Ascending aorta (tissue), 2 donors: Measurements from ENCODE around the gene PRKD1. TPM values are rescaled to one million over a fixed set of nuclear protein-coding genes. Genes with fewer than 3 reads are reported as not detected.
"Not testable (repeated sequence)": the region's sequence is repeated elsewhere in the genome, so short reads cannot be mapped to it uniquely, and the experiment has no call there.

Experiments used
- DNase-seq, 2 donors: peaks; one replicate each; pipeline ENCODE4 v3.0.0-alpha.2; 2019; ENCODE audit warnings: low spot score in 2 of 2
- H3K27ac ChIP-seq, 2 donors: fragments of 200-600 bp; sonication (generic); one replicate each; pipeline ENCODE4 v1.5.1; 2016 to 2017; ENCODE audit warnings: mild to moderate bottlenecking in 1 of 2
- H3K27me3 ChIP-seq: fragments of 200-600 bp; sonication (generic); one replicate; pipeline ENCODE4 v1.5.1; 2017
- H3K36me3 ChIP-seq, 2 donors: fragments of 200-600 bp; sonication (generic); one replicate each; pipeline ENCODE4 v1.5.1; 2016
- H3K4me1 ChIP-seq, 2 donors: fragments of 200-600 bp; sonication (generic); one replicate each; pipeline ENCODE4 v1.5.1; 2016 to 2017; ENCODE audit warnings: mild to moderate bottlenecking in 1 of 2
- H3K4me3 ChIP-seq, 2 donors: fragments of 200-600 bp; sonication (generic); one replicate each; pipeline ENCODE4 v1.5.1; 2016 to 2017; ENCODE audit warnings: mild to moderate bottlenecking in 1 of 2
- H3K9me3 ChIP-seq, 2 donors: fragments of 200-600 bp; sonication (generic); one replicate each; pipeline ENCODE4 v1.5.1; 2016
- intact Hi-C: fragments of 100-400 bp; cut with DNase I; formaldehyde crosslinking; loops from one replicate; pipeline ENCODE4 v1.15.1; 2023
- total RNA-seq: library from RNA; depleted of rRNA; stranded (reverse); fragments of >200 nt; gene quantifications from one replicate; pipeline ENCODE4 v1.1.0, GENCODE V29; 2016
- TF ChIP-seq, protein P1 (sequence below), 3 experiments: fragments of 200-600 bp in 2 of 3; fragments of 450-650 bp in 1 of 3; sonication (generic) in 2 of 3; IDR thresholded peaks; one replicate each; pipeline ENCODE4 v1.5.1; 2016 to 2019; ENCODE audit warnings: antibody characterized with exemption in 3 of 3, mild to moderate bottlenecking in 1 of 3, moderate library complexity in 1 of 3

Gene PRKD1
- total RNA-seq, 1 donor from 2014 or later: 34.6 TPM

GRCh38 chr14:29710015-29710414 is 217.6 kb downstream of the PRKD1 start:
- no peak overlapping the region for H3K4me3 ChIP-seq
- no peaks in the 10 kb centered on the region for H3K36me3 ChIP-seq
- no peak overlapping the region for H3K27ac ChIP-seq
- H3K27me3 ChIP-seq: no peaks in the 10 kb centered on the region
- DNase-seq: no peak
- TF ChIP-seq, protein P1, sequence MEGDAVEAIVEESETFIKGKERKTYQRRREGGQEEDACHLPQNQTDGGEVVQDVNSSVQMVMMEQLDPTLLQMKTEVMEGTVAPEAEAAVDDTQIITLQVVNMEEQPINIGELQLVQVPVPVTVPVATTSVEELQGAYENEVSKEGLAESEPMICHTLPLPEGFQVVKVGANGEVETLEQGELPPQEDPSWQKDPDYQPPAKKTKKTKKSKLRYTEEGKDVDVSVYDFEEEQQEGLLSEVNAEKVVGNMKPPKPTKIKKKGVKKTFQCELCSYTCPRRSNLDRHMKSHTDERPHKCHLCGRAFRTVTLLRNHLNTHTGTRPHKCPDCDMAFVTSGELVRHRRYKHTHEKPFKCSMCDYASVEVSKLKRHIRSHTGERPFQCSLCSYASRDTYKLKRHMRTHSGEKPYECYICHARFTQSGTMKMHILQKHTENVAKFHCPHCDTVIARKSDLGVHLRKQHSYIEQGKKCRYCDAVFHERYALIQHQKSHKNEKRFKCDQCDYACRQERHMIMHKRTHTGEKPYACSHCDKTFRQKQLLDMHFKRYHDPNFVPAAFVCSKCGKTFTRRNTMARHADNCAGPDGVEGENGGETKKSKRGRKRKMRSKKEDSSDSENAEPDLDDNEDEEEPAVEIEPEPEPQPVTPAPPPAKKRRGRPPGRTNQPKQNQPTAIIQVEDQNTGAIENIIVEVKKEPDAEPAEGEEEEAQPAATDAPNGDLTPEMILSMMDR (IDR thresholded peaks at IDR 0.05): peak in 1 of 3 experiments; percentile 23
- intact Hi-C loops: loop anchor here (5.0 kb wide), 1 partner anchor 297 kb away; no protein-coding TSS in a partner anchor
- no peaks in the 10 kb centered on the region for H3K9me3 ChIP-seq
- H3K4me1 ChIP-seq: no peaks in the 10 kb centered on the region

GRCh38 chr14:29709490-29709889 is 218.2 kb downstream of the PRKD1 start:
- no peak overlapping the region for H3K27ac ChIP-seq
- no peaks in the 10 kb centered on the region for H3K9me3 ChIP-seq
- no peaks in the 10 kb centered on the region for H3K27me3 ChIP-seq
- intact Hi-C loops: no loop called here
- H3K4me1 ChIP-seq: no peaks in the 10 kb centered on the region
- TF ChIP-seq, protein P1 (IDR thresholded peaks at IDR 0.05): no peak
- no peak for DNase-seq
- no peak overlapping the region for H3K4me3 ChIP-seq
- H3K36me3 ChIP-seq: no peaks in the 10 kb centered on the region

DNA sequence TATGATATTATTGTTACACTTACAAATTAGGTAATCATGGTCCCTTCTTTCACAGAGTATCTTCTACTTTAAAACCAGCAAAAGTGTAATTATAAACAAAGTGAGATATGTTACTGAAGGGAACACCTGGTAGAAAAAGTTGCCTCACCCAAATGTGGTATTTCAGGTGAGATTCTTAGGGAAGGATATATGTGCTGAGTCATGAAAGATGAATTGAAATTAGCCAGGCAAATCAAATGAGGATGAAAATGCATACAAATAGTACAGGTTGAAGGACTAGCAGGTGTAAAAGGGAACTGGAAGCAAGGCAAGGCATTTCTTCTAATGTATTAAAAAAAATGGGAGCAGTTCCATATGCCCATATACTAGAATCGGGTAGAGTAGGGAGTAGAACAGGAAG is 220.9 kb downstream of the PRKD1 start:
- H3K9me3 ChIP-seq: no peaks in the 10 kb centered on the region
- TF ChIP-seq, protein P1 (IDR thresholded peaks at IDR 0.05): no peak
- H3K36me3 ChIP-seq: no peaks in the 10 kb centered on the region
- no peak overlapping the region for H3K27ac ChIP-seq
- intact Hi-C loops: no loop called here
- H3K4me1 ChIP-seq: no peaks in the 10 kb centered on the region
- H3K27me3 ChIP-seq: no peaks in the 10 kb centered on the region
- no peak for DNase-seq
- no peak overlapping the region for H3K4me3 ChIP-seq

DNA sequence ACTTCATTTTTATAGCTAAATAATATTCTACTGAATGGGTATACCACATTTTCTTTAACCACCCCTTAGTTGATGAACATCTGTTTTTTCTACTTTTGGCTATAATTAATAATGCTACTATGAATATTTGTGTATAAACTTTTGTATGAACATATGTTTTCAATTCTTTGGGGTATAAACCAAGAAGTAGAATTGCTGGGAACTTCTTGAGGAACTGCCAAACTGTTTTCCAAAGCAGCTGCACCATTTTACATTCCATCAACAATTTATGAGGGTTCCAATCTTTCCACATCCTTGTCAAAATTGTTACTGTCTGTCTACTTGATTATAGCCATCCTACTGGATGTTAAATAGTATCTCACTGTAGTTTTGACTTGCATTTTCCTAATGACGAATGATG is 221.8 kb downstream of the PRKD1 start:
- H3K27me3 ChIP-seq: no peaks in the 10 kb centered on the region
- no peaks in the 10 kb centered on the region for H3K9me3 ChIP-seq
- TF ChIP-seq, protein P1 (IDR thresholded peaks at IDR 0.05): no peak

DNA sequence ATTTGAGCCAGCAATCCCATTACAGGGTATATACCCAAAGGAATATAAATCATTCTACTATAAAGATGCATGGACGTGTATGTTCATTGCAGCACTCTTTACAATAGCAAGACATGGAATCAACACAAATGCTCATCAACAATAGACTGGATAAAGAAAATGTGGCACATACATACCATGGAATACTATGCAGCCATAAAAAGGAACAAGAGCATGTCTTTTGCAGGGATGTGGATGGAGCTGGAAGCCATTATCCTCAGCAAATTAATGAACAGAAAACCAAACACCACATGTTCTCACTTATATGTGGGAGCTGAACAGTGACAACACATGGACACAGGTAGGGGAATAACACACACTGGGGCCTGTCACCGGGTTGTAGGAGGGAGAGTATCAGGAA is 238.1 kb downstream of the PRKD1 start:
- H3K4me1 ChIP-seq, DNase-seq, H3K27ac ChIP-seq, H3K4me3 ChIP-seq, H3K9me3 ChIP-seq, H3K36me3 ChIP-seq, intact Hi-C loops, H3K27me3 ChIP-seq: not testable (repeated sequence)

More for the DNA sequence above, 221.8 kb downstream of the PRKD1 start:
- intact Hi-C loops: no loop called here
- no peak overlapping the region for H3K27ac ChIP-seq
- no peaks in the 10 kb centered on the region for H3K36me3 ChIP-seq
- no peak for DNase-seq
- no peaks in the 10 kb centered on the region for H3K4me1 ChIP-seq
- no peak overlapping the region for H3K4me3 ChIP-seq

GRCh38 chr14:29687866-29688265 is 239.8 kb downstream of the PRKD1 start:
- no peak overlapping the region for H3K4me3 ChIP-seq
- TF ChIP-seq, protein P1 (IDR thresholded peaks at IDR 0.05): no peak
- no peaks in the 10 kb centered on the region for H3K27me3 ChIP-seq
- no peak overlapping the region for H3K27ac ChIP-seq
- no peaks in the 10 kb centered on the region for H3K9me3 ChIP-seq
- no peaks in the 10 kb centered on the region for H3K4me1 ChIP-seq
- no peaks in the 10 kb centered on the region for H3K36me3 ChIP-seq
- no peak for DNase-seq
- intact Hi-C loops: no loop called here
